ENCODE results near the gene ADAM11.
"Not testable (repeated sequence)": the region's sequence is repeated elsewhere in the genome, so short reads cannot be mapped to it uniquely, and the experiment has no call there.

ADAM11 gene

GRCh38 chr17:44758414-44759085, at the start of gene ADAM11:
Gene ADAM11, plus strand, starts transcription at chr17:44758988. Its CDS starts 212 bp downstream, at chr17:44759200.
- DNase-seq (ENCODE audit: low read depth), result no peak
- H3K4me3 ChIP-seq (ENCODE audit: low read depth, low read length), result peak within 1 kb of the TSS; percentile 43

- H3K4me3 ChIP-seq (ENCODE audit: low read depth, low read length), result no peak overlapping the region
- DNase-seq (ENCODE audit: low read depth), result no peak
These were observed 39.3 kb upstream of the ADAM11 start for GRCh38 chr17:44719444-44719843.

GRCh38 chr17:44722254-44722653, 36.5 kb upstream of the ADAM11 start:
- no peak for DNase-seq (ENCODE audit: low read depth)
- H3K4me3 ChIP-seq (ENCODE audit: low read depth, low read length), result no peak overlapping the region

- not testable (repeated sequence) for DNase-seq (ENCODE audit: low read depth); H3K4me3 ChIP-seq (ENCODE audit: low read depth, low read length)
These were observed 32.7 kb upstream of the ADAM11 start for GRCh38 chr17:44726121-44726520.

GRCh38 chr17:44733753-44734152, 25.0 kb upstream of the ADAM11 start:
- DNase-seq (ENCODE audit: low read depth), result no peak
- no peak overlapping the region for H3K4me3 ChIP-seq (ENCODE audit: low read depth, low read length)

GRCh38 chr17:44734272-44734671, 24.5 kb upstream of the ADAM11 start:
- DNase-seq (ENCODE audit: low read depth), result no peak
- no peak overlapping the region for H3K4me3 ChIP-seq (ENCODE audit: low read depth, low read length)

GRCh38 chr17:44736551-44737240, 22.1 kb upstream of the ADAM11 start:
- no peak overlapping the region for H3K4me3 ChIP-seq (ENCODE audit: low read depth, low read length)
- no peak for DNase-seq (ENCODE audit: low read depth)

GRCh38 chr17:44738214-44738906, 20.4 kb upstream of the ADAM11 start:
- no peak for DNase-seq (ENCODE audit: low read depth)
- no peak overlapping the region for H3K4me3 ChIP-seq (ENCODE audit: low read depth, low read length)

GRCh38 chr17:44741316-44741715, 17.5 kb upstream of the ADAM11 start:
- H3K4me3 ChIP-seq (ENCODE audit: low read depth, low read length), result no peak overlapping the region
- DNase-seq (ENCODE audit: low read depth), result no peak

- no peak for DNase-seq (ENCODE audit: low read depth)
- H3K4me3 ChIP-seq (ENCODE audit: low read depth, low read length), result no peak overlapping the region
These were observed 13.5 kb upstream of the ADAM11 start for GRCh38 chr17:44745301-44745700.

- DNase-seq (ENCODE audit: low read depth); H3K4me3 ChIP-seq (ENCODE audit: low read depth, low read length): not testable (repeated sequence)
These were observed 13.1 kb upstream of the ADAM11 start for GRCh38 chr17:44745738-44746137.

GRCh38 chr17:44747566-44747965, 11.2 kb upstream of the ADAM11 start:
- no peak overlapping the region for H3K4me3 ChIP-seq (ENCODE audit: low read depth, low read length)
- DNase-seq (ENCODE audit: low read depth), result no peak

GRCh38 chr17:44749076-44749979, 9.5 kb upstream of the ADAM11 start:
- no peak for DNase-seq (ENCODE audit: low read depth)
- H3K4me3 ChIP-seq (ENCODE audit: low read depth, low read length), result no peak overlapping the region

- no peak overlapping the region for H3K4me3 ChIP-seq (ENCODE audit: low read depth, low read length)
- DNase-seq (ENCODE audit: low read depth), result no peak
These were observed 8.8 kb upstream of the ADAM11 start for GRCh38 chr17:44749980-44750318.

GRCh38 chr17:44751331-44751730, 7.5 kb upstream of the ADAM11 start:
- no peak overlapping the region for H3K4me3 ChIP-seq (ENCODE audit: low read depth, low read length)
- no peak for DNase-seq (ENCODE audit: low read depth)

GRCh38 chr17:44751806-44752205, 7.0 kb upstream of the ADAM11 start:
- H3K4me3 ChIP-seq (ENCODE audit: low read depth, low read length), result no peak overlapping the region
- DNase-seq (ENCODE audit: low read depth), result no peak

- no peak for DNase-seq (ENCODE audit: low read depth)
- H3K4me3 ChIP-seq (ENCODE audit: low read depth, low read length), result no peak overlapping the region
These were observed 5.6 kb upstream of the ADAM11 start for GRCh38 chr17:44752953-44753861.

- no peak overlapping the region for H3K4me3 ChIP-seq (ENCODE audit: low read depth, low read length)
- DNase-seq (ENCODE audit: low read depth), result no peak
These were observed 4.5 kb upstream of the ADAM11 start for GRCh38 chr17:44754276-44754675.

- DNase-seq (ENCODE audit: low read depth); H3K4me3 ChIP-seq (ENCODE audit: low read depth, low read length): not testable (repeated sequence)
These were observed 3.6 kb upstream of the ADAM11 start for GRCh38 chr17:44755180-44755579.
